Measurements from ENCODE around the gene GRM7. TPM values are rescaled to one million over a fixed set of nuclear protein-coding genes. Genes with fewer than 3 reads are reported as not detected.

The GRM7 gene
- total RNA-seq, 1 experiment from 2014 or later: 0.28 TPM

GRCh38 chr3:7576506-7576905, 715.6 kb downstream of the GRM7 start:
- no peak overlapping the region for H2BK120ac ChIP-seq (ENCODE audit: low read depth, low read length, poor library complexity, severe bottlenecking)
- H2BK12ac ChIP-seq (ENCODE audit: insufficient read length, low read depth, low read length): no peak overlapping the region
- Mint-ChIP-seq H3K27ac (no peak overlapping the region), H3K4me3 (no peak overlapping the region), H3K9me3 (peaks cover 3 to 5% of the 10 kb centered on the region in 2 experiments; a peak in 4 of 5 replicates), H3K27me3 (ENCODE audit: low read depth) (no peaks in the 10 kb centered on the region), H3K4me1 (peaks cover 4 to 6% of the 10 kb centered on the region in 2 experiments; a peak in 2 of 4 replicates), H3K36me3 (ENCODE audit: insufficient read depth in 1 of 3, low read depth in 3 of 3) (peaks cover 1 to 6% (median 4%) of the 10 kb centered on the region in 3 experiments; a peak in 4 of 7 replicates)
- no peak overlapping the region for H3K18ac ChIP-seq (ENCODE audit: insufficient read length, low read depth, low read length)
- no peaks in the 10 kb centered on the region for H3K23me2 ChIP-seq (ENCODE audit: insufficient read length, low read depth, low read length, poor library complexity, severe bottlenecking)
- H3K79me1 ChIP-seq (ENCODE audit: insufficient read depth, low read depth, low read length, poor library complexity, severe bottlenecking): no peaks in the 10 kb centered on the region
- H3K27me3 ChIP-seq (ENCODE audit: insufficient read depth, low read length): no peaks in the 10 kb centered on the region
- H3K23ac ChIP-seq (ENCODE audit: insufficient read length, low read depth, low read length): no peak overlapping the region
- H4K91ac ChIP-seq (ENCODE audit: insufficient read length, low read depth, low read length): no peak overlapping the region
- H2BK20ac ChIP-seq (ENCODE audit: low read depth, low read length, poor library complexity, severe bottlenecking): no peak overlapping the region
- H3K14ac ChIP-seq (ENCODE audit: insufficient read depth, low read length): no peak overlapping the region
- no peak overlapping the region for H4K8ac ChIP-seq (replicated peaks; ENCODE audit: insufficient read length, low read depth, low read length)
- no peak overlapping the region for H2AK5ac ChIP-seq (ENCODE audit: insufficient read length, low read length)
- H2BK5ac ChIP-seq (ENCODE audit: insufficient read length, low read length): no peak overlapping the region
- H3K27ac ChIP-seq (ENCODE audit: insufficient read length, low read depth, low read length): no peak overlapping the region
- H3K9ac ChIP-seq (ENCODE audit: extremely low read depth, insufficient read length, low read length): no peak overlapping the region
- no peaks in the 10 kb centered on the region for H4K20me1 ChIP-seq (ENCODE audit: control insufficient read depth, insufficient read depth, insufficient read length)
- no peak overlapping the region for H3K4me2 ChIP-seq (ENCODE audit: insufficient read depth, insufficient read length, low read length)
- no peak overlapping the region for H2BK15ac ChIP-seq (ENCODE audit: low read depth, low read length)
- H3K9me3 ChIP-seq (ENCODE audit: control insufficient read depth, low read depth, low read length): no peaks in the 10 kb centered on the region
- no peaks in the 10 kb centered on the region for H3K4me1 ChIP-seq (ENCODE audit: insufficient read depth, low read length)
- no peak overlapping the region for H3K56ac ChIP-seq (ENCODE audit: insufficient read length, low read depth, low read length)
- H4K5ac ChIP-seq (ENCODE audit: insufficient read length, low read depth, low read length): no peak overlapping the region
- no peak overlapping the region for H3T11ph ChIP-seq (ENCODE audit: low read length)
- TF ChIP-seq, protein P1, sequence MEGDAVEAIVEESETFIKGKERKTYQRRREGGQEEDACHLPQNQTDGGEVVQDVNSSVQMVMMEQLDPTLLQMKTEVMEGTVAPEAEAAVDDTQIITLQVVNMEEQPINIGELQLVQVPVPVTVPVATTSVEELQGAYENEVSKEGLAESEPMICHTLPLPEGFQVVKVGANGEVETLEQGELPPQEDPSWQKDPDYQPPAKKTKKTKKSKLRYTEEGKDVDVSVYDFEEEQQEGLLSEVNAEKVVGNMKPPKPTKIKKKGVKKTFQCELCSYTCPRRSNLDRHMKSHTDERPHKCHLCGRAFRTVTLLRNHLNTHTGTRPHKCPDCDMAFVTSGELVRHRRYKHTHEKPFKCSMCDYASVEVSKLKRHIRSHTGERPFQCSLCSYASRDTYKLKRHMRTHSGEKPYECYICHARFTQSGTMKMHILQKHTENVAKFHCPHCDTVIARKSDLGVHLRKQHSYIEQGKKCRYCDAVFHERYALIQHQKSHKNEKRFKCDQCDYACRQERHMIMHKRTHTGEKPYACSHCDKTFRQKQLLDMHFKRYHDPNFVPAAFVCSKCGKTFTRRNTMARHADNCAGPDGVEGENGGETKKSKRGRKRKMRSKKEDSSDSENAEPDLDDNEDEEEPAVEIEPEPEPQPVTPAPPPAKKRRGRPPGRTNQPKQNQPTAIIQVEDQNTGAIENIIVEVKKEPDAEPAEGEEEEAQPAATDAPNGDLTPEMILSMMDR (conservative IDR thresholded peaks at IDR 0.05): no peak
- H3K4ac ChIP-seq (ENCODE audit: low read depth, low read length): no peak overlapping the region
- DNase-seq: no peak
- no CpG with 5 or more reads among the region's 3 CpGs for WGBS (ENCODE audit: extremely low coverage, insufficient read length, low lambda C conversion rate)
- no peaks in the 10 kb centered on the region for H3K79me2 ChIP-seq (ENCODE audit: insufficient read depth, low read length)
- no peak overlapping the region for H2AFZ ChIP-seq (ENCODE audit: low read length)
